K562 (cell line): ENCODE results near the gene RPS6KA4. TPM values are rescaled to one million over a fixed set of nuclear protein-coding genes. Genes with fewer than 3 reads are reported as not detected.
A peak's percentile ranks its signal among the peaks of the same experiment; 100 is the strongest.

Experiments
- ATAC-seq: fragments of 200-7000 bp; cut with Tn5 transposase; 3 replicates; pipeline ENCODE4 v1.9.1; 2020; ENCODE audit warnings: moderate library complexity
- BruUV-seq: library from RNA; stranded (reverse); fragments of 400-500 nt; replicated peaks from 2 replicates; lab custom pipeline; 2021; lab: Mats Ljungman, UMichigan
- CTCF ChIA-PET: fragments of 300-600 bp; formaldehyde crosslinking; extraction: SDS; loops from one replicate; lab custom pipeline; 2021; ENCODE audit warnings: low intra/inter-chr PET ratio; lab: Yijun Ruan, JAX
- POLR2A ChIA-PET: fragments of 300-600, 350-650 bp; sonication (Branson Sonifier 250); formaldehyde crosslinking; extraction: SDS; loops from one replicate; lab custom pipeline; 2021; ENCODE audit warnings: antibody characterized with exemption, inconsistent platforms; lab: Yijun Ruan, JAX
- DNase-seq, 4 experiments: peaks; one replicate each; pipeline versions ENCODE4 v3.0.0 to v3.0.0-alpha.2; 2011 to 2018; ENCODE audit warnings: low spot score in 3 of 4, mixed read lengths in 3 of 4; ENCODE audit errors: extremely low read depth in 1 of 4
- FAIRE-seq: peaks from 2 replicates; lab custom pipeline; 2011; peaks lifted over from hg19 to GRCh38; lab: Jason Lieb, UNC
- H2AFZ ChIP-seq: 2 replicates; pipeline ENCODE4 v1.6.0; 2011; ENCODE audit warnings: low read depth, low read length, control low read depth, inconsistent platforms
- H3K27ac ChIP-seq: fragments of 200-600 bp; 3 replicates; pipeline ENCODE4 v1.8.0; 2011; ENCODE audit warnings: low read depth, mild to moderate bottlenecking, control low read depth, inconsistent platforms, low read length, moderate library complexity, mixed read lengths; ENCODE audit errors: extremely low read depth
- H3K27me3 ChIP-seq, 2 experiments: fragments of 300-600 bp in 1 of 2; 2 replicates in 1 of 2; 3 replicates in 1 of 2; pipeline versions ENCODE4 v1.6.0 to v1.8.0; 2011; ENCODE audit warnings: inconsistent platforms in 2 of 2, low read length in 2 of 2, mild to moderate bottlenecking in 1 of 2, mixed read lengths in 1 of 2, moderate library complexity in 1 of 2; ENCODE audit not compliant: control insufficient read depth in 2 of 2, insufficient read depth in 2 of 2
- H3K36me3 ChIP-seq: fragments of 300-600 bp; 3 replicates; pipeline ENCODE4 v1.8.0; 2011; ENCODE audit warnings: mild to moderate bottlenecking, low read length, inconsistent platforms; ENCODE audit not compliant: control insufficient read depth, insufficient read depth
- H3K4me1 ChIP-seq, 2 experiments: fragments of 200-600 bp in 1 of 2; replicated peaks in 1 of 2; 2 replicates in 1 of 2; 3 replicates in 1 of 2; pipeline versions ENCODE4 v1.5.1 to v1.8.0; 2011; ENCODE audit warnings: inconsistent platforms in 2 of 2, low read length in 2 of 2, mild to moderate bottlenecking in 1 of 2, mixed read lengths in 1 of 2, moderate library complexity in 1 of 2; ENCODE audit not compliant: control insufficient read depth in 2 of 2, insufficient read depth in 2 of 2
- H3K4me2 ChIP-seq: 2 replicates; pipeline ENCODE4 v1.6.1; 2011; ENCODE audit warnings: low read length, control low read depth, inconsistent platforms, mixed read lengths; ENCODE audit not compliant: insufficient read depth
- H3K4me3 ChIP-seq: fragments of 200-600 bp; sonication (generic), shearing (Covaris generic); 2 replicates; pipeline ENCODE4 v1.5.1; 2016; ENCODE audit warnings: control low read depth, inconsistent platforms
- H3K79me2 ChIP-seq: fragments of 200-600 bp; 3 replicates; pipeline ENCODE4 v1.8.0; 2011; ENCODE audit warnings: low read length, inconsistent platforms; ENCODE audit not compliant: control insufficient read depth, insufficient read depth
- H3K9ac ChIP-seq, 2 experiments: 2 replicates each; pipeline versions ENCODE4 v1.6.0 to v1.6.1; 2011; ENCODE audit warnings: low read depth in 2 of 2, low read length in 2 of 2, control low read depth in 1 of 2, inconsistent platforms in 1 of 2, mild to moderate bottlenecking in 1 of 2, mixed read lengths in 1 of 2; ENCODE audit not compliant: insufficient read depth in 1 of 2
- H3K9me1 ChIP-seq: one replicate; pipeline ENCODE4 v1.6.0; 2011; ENCODE audit warnings: inconsistent platforms, mild to moderate bottlenecking, low read length, moderate library complexity; ENCODE audit not compliant: control insufficient read depth, insufficient read depth
- H3K9me3 ChIP-seq: replicated peaks from 2 replicates; pipeline ENCODE4 v1.5.1; 2011; ENCODE audit warnings: low read depth, low read length, inconsistent platforms; ENCODE audit not compliant: control insufficient read depth, insufficient read depth
- H4K20me1 ChIP-seq: replicated peaks from 2 replicates; pipeline ENCODE4 v1.6.1; 2011; ENCODE audit warnings: low read length, inconsistent platforms, mixed read lengths; ENCODE audit not compliant: control insufficient read depth, insufficient read depth
- DDX20 ChIP-seq: fragments of 450-650 bp; IDR thresholded peaks from 2 replicates; pipeline ENCODE4 v1.6.1; 2016; ENCODE audit warnings: missing genetic modification characterization, low read depth, mild to moderate bottlenecking, missing compliant biosample characterization, moderate library complexity
- HDAC8 ChIP-seq: fragments of 450-650 bp; IDR thresholded peaks from 2 replicates; pipeline ENCODE4 v1.6.1; 2016; ENCODE audit warnings: mild to moderate bottlenecking, missing genetic modification characterization, moderate library complexity, missing compliant biosample characterization
- MEF2D ChIP-seq: conservative IDR thresholded peaks from 2 replicates; pipeline ENCODE4 v1.6.1; 2016; ENCODE audit warnings: low read depth, missing genetic modification characterization, missing compliant biosample characterization
- NR2C1 ChIP-seq, 2 experiments: fragments of 450-650 bp; IDR thresholded peaks; 2 replicates each; pipeline ENCODE4 v1.6.1; 2017; ENCODE audit warnings: mild to moderate bottlenecking in 2 of 2, antibody characterized with exemption in 1 of 2, inconsistent platforms in 1 of 2, missing compliant biosample characterization in 1 of 2, missing genetic modification characterization in 1 of 2
- NR3C1 ChIP-seq: sonication (generic); formaldehyde crosslinking; IDR thresholded peaks from 2 replicates; pipeline ENCODE4 v1.8.1; 2022; ENCODE audit warnings: missing genetic modification reagents
- NR4A1 ChIP-seq, 2 experiments: fragments of 250-450 bp in 1 of 2; fragments of 450-650 bp in 1 of 2; sonication (Bioruptor Pico) in 1 of 2; IDR thresholded peaks; 2 replicates each; pipeline versions ENCODE4 v1.4.0 to v1.6.1; 2016 to 2020; ENCODE audit warnings: mild to moderate bottlenecking in 2 of 2, missing compliant biosample characterization in 1 of 2, missing genetic modification characterization in 1 of 2, moderate library complexity in 1 of 2
- POLR2A ChIP-seq: fragments of 450-650 bp; conservative IDR thresholded peaks from 2 replicates; pipeline ENCODE4 v1.6.1; 2016
- PPARD ChIP-seq: fragments of 250-450 bp; sonication (Bioruptor Pico); IDR thresholded peaks from 2 replicates; pipeline ENCODE4 v1.8.0; 2022; ENCODE audit warnings: inconsistent platforms, mild to moderate bottlenecking, moderate library complexity
- RBM25 ChIP-seq: fragments of 200-400 bp; formaldehyde crosslinking; IDR thresholded peaks from 2 replicates; pipeline ENCODE4 v1.6.1; 2018; ENCODE audit warnings: low read length, low read depth, moderate library complexity; ENCODE audit not compliant: severe bottlenecking
- SMAD4 ChIP-seq: fragments of 250-450 bp; sonication (Bioruptor Pico); conservative IDR thresholded peaks from 2 replicates; pipeline ENCODE4 v1.8.0; 2021; ENCODE audit warnings: inconsistent platforms, mild to moderate bottlenecking, moderate library complexity
- SRF ChIP-seq, 2 experiments: fragments of 250-450, 450-650 bp in 1 of 2; sonication (Bioruptor Pico) in 1 of 2; sonication (generic) in 1 of 2; formaldehyde crosslinking; IDR thresholded peaks; 2 replicates each; pipeline versions ENCODE4 v1.5.0 to v1.5.1; 2020 to 2022; ENCODE audit warnings: mild to moderate bottlenecking in 1 of 2, missing genetic modification reagents in 1 of 2
- TBL1XR1 ChIP-seq, 2 experiments: IDR thresholded peaks; 2 replicates each; pipeline ENCODE4 v1.6.1; 2012; ENCODE audit warnings: improper control_type of control experiment in 2 of 2, low read length in 2 of 2, mild to moderate bottlenecking in 1 of 2
- TCF3 ChIP-seq: sonication (generic); formaldehyde crosslinking; IDR thresholded peaks from 2 replicates; pipeline ENCODE4 v1.4.0; 2020; ENCODE audit warnings: mild to moderate bottlenecking, missing genetic modification reagents
- TEAD2 ChIP-seq: fragments of 450-650 bp; IDR thresholded peaks from 2 replicates; pipeline ENCODE4 v1.6.1; 2016; ENCODE audit warnings: missing genetic modification characterization, control low read depth, missing compliant biosample characterization
- ZFX ChIP-seq: sonication (generic); formaldehyde crosslinking; IDR thresholded peaks from 2 replicates; pipeline ENCODE4 v1.8.0; 2022; ENCODE audit warnings: mild to moderate bottlenecking, missing genetic modification reagents, moderate library complexity
- ZNF12 ChIP-seq: sonication (generic); formaldehyde crosslinking; IDR thresholded peaks from 2 replicates; pipeline ENCODE4 v1.4.0; 2020; ENCODE audit warnings: mild to moderate bottlenecking, missing genetic modification reagents
- ZNF282 ChIP-seq: sonication (generic); formaldehyde crosslinking; IDR thresholded peaks from 2 replicates; pipeline ENCODE4 v1.8.1; 2023; ENCODE audit warnings: missing genetic modification reagents
- ZNF644 ChIP-seq: fragments of 200-800 bp; sonication (Bioruptor generic); IDR thresholded peaks from 2 replicates; pipeline ENCODE4 v1.6.1; 2016; ENCODE audit warnings: low read depth, missing genetic modification characterization, missing compliant biosample characterization
- ZNF717 ChIP-seq: fragments of 250-450 bp; sonication (Bioruptor Pico); IDR thresholded peaks from 2 replicates; pipeline ENCODE4 v1.5.0; 2021
- WGBS: fragments of 100-300 bp; shearing (Covaris generic); methylation state at CpG from one replicate; pipeline ENCODE4 v1.1.6; 2016; ENCODE audit warnings: low coverage, mixed read lengths; ENCODE audit not compliant: insufficient coverage; ENCODE audit errors: missing lambda C conversion rate; 5-methylcytosine and 5-hydroxymethylcytosine counted together
- in situ Hi-C: fragments of 300-500 bp; cut with MboI; formaldehyde crosslinking; loops from 4 replicates; pipeline ENCODE4 v1.15.0; 2018; ENCODE audit warnings: inconsistent platforms, mixed read lengths
- intact Hi-C: fragments of 100-400 bp; cut with micrococcal nuclease; formaldehyde crosslinking; loops from 2 replicates; pipeline ENCODE4 v1.14.2; 2022
- polyA plus RNA-seq, 8 experiments: library from polyadenylated mRNA; depleted of rRNA in 4 of 8; stranded (reverse) in 5 of 8; unstranded in 3 of 8; fragments of >200 nt; fragmentation: Nextera tagmentation in 2 of 8; fragmentation: Illumina TruSeq in 1 of 8; extraction: Ambion mirVana in 2 of 8; extraction: Trizol in 1 of 8; gene quantifications; 2 replicates each; pipeline versions ENCODE4 v1.2.1 to v1.2.3, GENCODE V29; 2011 to 2014; ENCODE audit warnings: inconsistent platforms in 1 of 8, missing spikeins in 1 of 8
- total RNA-seq, 7 experiments: library from RNA; depleted of rRNA in 6 of 7; stranded (reverse); fragments of >200 nt in 6 of 7; fragmentation: Illumina TruSeq in 2 of 7; extraction: Trizol in 2 of 7; gene quantifications; 2 replicates each; pipeline versions ENCODE4 v1.2.1 to v1.2.3, GENCODE V29; 2011 to 2021; ENCODE audit warnings: low replicate concordance in 1 of 7
- TF ChIP-seq, protein P1 (sequence below): fragments of 450-650 bp; IDR thresholded peaks from 2 replicates; pipeline ENCODE4 v1.6.1; 2017; ENCODE audit warnings: antibody characterized with exemption
- TF ChIP-seq, protein P2 (sequence below), 2 experiments: fragments of 250-450 bp in 1 of 2; fragments of 450-650 bp in 1 of 2; sonication (Bioruptor Pico) in 1 of 2; IDR thresholded peaks; 2 replicates each; pipeline versions ENCODE4 v1.6.1 to v1.8.0; 2016 to 2021; ENCODE audit warnings: mild to moderate bottlenecking in 2 of 2, moderate library complexity in 2 of 2, missing compliant biosample characterization in 1 of 2, missing genetic modification characterization in 1 of 2

The RPS6KA4 gene
- total and polyA plus RNA-seq, 9 of the 15 experiments (the other 6 are each of a cell fraction or from before 2014, with no cell fraction given), result 0.15 to 23.8 (median 9.8) TPM

DNA sequence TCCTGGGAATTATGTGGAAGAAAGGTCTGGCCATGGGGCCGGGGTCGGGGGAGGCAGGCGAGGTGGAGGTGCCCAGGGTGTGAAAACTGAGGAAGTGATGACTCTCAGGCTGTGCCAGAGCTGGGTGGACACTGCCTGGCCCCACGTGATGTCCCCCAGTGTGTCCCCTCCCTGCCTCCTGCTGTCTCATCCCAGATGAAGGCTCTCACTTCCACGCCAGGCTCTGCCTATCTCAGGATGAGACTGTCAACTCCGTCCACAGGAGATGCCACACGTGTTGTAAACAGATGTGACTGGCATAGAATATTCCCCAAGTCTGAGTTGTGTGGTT, 51.4 kb downstream of the RPS6KA4 start (continued):
- no peak for TF ChIP-seq POLR2A
- TF ChIP-seq ZFX (CRISPR knock-in tag), result no peak
- no peak for TF ChIP-seq TCF3 (CRISPR knock-in tag)
- no peak for TF ChIP-seq TBL1XR1 (IDR thresholded peaks at IDR 0.05; ENCODE audit: low read length in 2 of 2)
- no peak for TF ChIP-seq SRF (CRISPR knock-in tag; IDR thresholded peaks at IDR 0.05)
- TF ChIP-seq, all 486 proteins: peak for 0

DNA sequence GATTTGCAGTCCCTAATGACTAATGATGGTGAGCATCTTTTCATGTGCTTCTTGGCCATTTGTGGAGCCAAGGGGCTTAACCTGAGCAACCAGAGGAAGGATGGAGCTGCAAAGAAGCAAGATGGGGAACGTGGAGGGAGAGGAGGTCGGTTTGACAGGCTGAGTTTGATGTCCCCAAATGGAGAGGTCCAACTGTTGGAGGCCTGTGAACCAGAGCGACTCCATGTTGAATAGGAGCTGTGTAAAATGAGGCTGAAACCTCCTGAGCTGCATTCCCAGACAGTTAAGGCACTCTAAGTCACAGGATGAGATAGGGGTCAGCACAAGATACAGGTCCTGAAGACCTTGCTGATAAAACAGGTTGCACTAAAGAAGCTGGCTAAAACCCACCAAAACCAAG, 54.5 kb downstream of the RPS6KA4 start:
- in situ Hi-C loops, result no loop called here
- H3K79me2 ChIP-seq, result no peaks in the 10 kb centered on the region
- peaks cover 11 to 26% of the 10 kb centered on the region in 2 experiments; a peak in 4 of 5 replicates for H3K27me3 ChIP-seq
- ChIA-PET CTCF (no interaction called here), POLR2A (no interaction called here)
- no TSS peak for BruUV-seq
- H3K36me3 ChIP-seq, result no peaks in the 10 kb centered on the region
- no peak overlapping the region for H3K4me2 ChIP-seq
- no peaks in the 10 kb centered on the region for H3K9me1 ChIP-seq
- no peak for DNase-seq
- no peak overlapping the region for H3K27ac ChIP-seq
- 4% methylated on average over 3 of the region's 3 CpGs for WGBS
- H3K9me3 ChIP-seq, result no peaks in the 10 kb centered on the region
- no peak overlapping the region for H3K9ac ChIP-seq
- H2AFZ ChIP-seq, result no peak overlapping the region
- no peaks in the 10 kb centered on the region for H3K4me1 ChIP-seq
- intact Hi-C loops, result no loop called here
- H4K20me1 ChIP-seq, result no peaks in the 10 kb centered on the region
- ATAC-seq, result no peak
- no peak for FAIRE-seq
- no peak overlapping the region for H3K4me3 ChIP-seq
- TF ChIP-seq NR4A1 (CRISPR knock-in tag; IDR thresholded peaks at IDR 0.05) (no peak), NR4A1 (tag; IDR thresholded peaks at IDR 0.05) (peak; percentile 85), ZNF12 (CRISPR knock-in tag) (no peak), TCF3 (CRISPR knock-in tag) (no peak), ZNF282 (no peak), TEAD2 (tag) (peak; percentile 49; the same call in 1 of the 2 replicates), ZNF644 (0 out of 2 replicates have a peak, but pooled peaks have one; percentile 38), PPARD (CRISPR knock-in tag) (no peak), NR2C1 (IDR thresholded peaks at IDR 0.05) (no peak), NR2C1 (tag; IDR thresholded peaks at IDR 0.05) (peak; percentile 67; the same call in 1 of the 2 replicates), MEF2D (tag) (peak; percentile 64; the same call in 1 of the 2 replicates), DDX20 (tag) (no peak), RBM25 (no peak), SMAD4 (no peak), ZNF717 (CRISPR knock-in tag) (no peak), NR3C1 (CRISPR knock-in tag) (no peak), HDAC8 (tag) (peak; percentile 85)
- TF ChIP-seq, protein P1, sequence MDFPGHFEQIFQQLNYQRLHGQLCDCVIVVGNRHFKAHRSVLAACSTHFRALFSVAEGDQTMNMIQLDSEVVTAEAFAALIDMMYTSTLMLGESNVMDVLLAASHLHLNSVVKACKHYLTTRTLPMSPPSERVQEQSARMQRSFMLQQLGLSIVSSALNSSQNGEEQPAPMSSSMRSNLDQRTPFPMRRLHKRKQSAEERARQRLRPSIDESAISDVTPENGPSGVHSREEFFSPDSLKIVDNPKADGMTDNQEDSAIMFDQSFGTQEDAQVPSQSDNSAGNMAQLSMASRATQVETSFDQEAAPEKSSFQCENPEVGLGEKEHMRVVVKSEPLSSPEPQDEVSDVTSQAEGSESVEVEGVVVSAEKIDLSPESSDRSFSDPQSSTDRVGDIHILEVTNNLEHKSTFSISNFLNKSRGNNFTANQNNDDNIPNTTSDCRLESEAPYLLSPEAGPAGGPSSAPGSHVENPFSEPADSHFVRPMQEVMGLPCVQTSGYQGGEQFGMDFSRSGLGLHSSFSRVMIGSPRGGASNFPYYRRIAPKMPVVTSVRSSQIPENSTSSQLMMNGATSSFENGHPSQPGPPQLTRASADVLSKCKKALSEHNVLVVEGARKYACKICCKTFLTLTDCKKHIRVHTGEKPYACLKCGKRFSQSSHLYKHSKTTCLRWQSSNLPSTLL, result no peak
- TF ChIP-seq, protein P2, sequence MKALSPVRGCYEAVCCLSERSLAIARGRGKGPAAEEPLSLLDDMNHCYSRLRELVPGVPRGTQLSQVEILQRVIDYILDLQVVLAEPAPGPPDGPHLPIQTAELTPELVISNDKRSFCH (CRISPR knock-in tag; IDR thresholded peaks at IDR 0.05), result no peak
- TF ChIP-seq, protein P2 (tag; IDR thresholded peaks at IDR 0.05), result 0 out of 2 replicates have a peak, but pooled peaks have one; percentile 25
